ENCODE measurements around the gene IL12RB2.
A peak's percentile ranks its signal among the peaks of the same experiment; 100 is the strongest.

The IL12RB2 gene

DNA sequence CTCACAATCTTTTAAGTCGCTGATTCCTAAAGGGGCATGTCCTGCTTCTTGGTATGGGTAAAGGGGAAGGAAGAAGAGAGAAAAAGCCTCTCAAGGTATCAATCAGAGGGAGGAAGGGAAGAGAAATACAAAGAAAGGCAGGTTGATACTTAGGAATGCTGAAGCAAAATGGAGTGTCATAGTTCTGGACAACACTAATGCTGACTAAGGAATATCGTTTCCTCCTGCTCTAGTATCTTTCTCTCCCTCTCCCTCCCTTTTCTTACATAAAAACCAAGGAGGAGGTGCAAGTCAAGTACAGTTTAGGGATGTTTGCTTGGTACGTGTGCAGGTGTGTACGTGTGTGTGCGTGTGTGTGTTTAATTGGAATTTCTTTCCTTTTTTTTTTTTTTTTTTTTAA lies 44.9 kb upstream of the IL12RB2 start (continued):
- TF ChIP-seq TSHZ2 (CRISPR knock-in tag; IDR thresholded peaks at IDR 0.05), result no peak
- TF ChIP-seq ZFP30 (CRISPR knock-in tag; IDR thresholded peaks at IDR 0.05), result no peak
- TF ChIP-seq ZC3H10 (CRISPR knock-in tag; IDR thresholded peaks at IDR 0.05), result no peak
- TF ChIP-seq ZNF8 (CRISPR knock-in tag; IDR thresholded peaks at IDR 0.05), result no peak
- no peak for TF ChIP-seq RARB (CRISPR knock-in tag; IDR thresholded peaks at IDR 0.05)
- no peak for TF ChIP-seq BACH2 (CRISPR knock-in tag; IDR thresholded peaks at IDR 0.05; ENCODE audit: borderline replicate concordance)

GRCh38 chr1:67264152-67264551 lies 43.5 kb upstream of the IL12RB2 start:
- no peak for ATAC-seq
- TF ChIP-seq ISL1 (CRISPR knock-in tag; IDR thresholded peaks at IDR 0.05) (peak; percentile 83), CSDC2 (CRISPR knock-in tag; IDR thresholded peaks at IDR 0.05) (no peak), ZNF565 (CRISPR knock-in tag; conservative IDR thresholded peaks at IDR 0.05; ENCODE audit: low read depth) (no peak), GLIS3 (CRISPR knock-in tag; IDR thresholded peaks at IDR 0.05) (no peak), TCF4 (CRISPR knock-in tag; IDR thresholded peaks at IDR 0.05; ENCODE audit: borderline replicate concordance) (peak; percentile 80), ZFP30 (CRISPR knock-in tag; IDR thresholded peaks at IDR 0.05) (no peak)
- TF ChIP-seq, protein P1, sequence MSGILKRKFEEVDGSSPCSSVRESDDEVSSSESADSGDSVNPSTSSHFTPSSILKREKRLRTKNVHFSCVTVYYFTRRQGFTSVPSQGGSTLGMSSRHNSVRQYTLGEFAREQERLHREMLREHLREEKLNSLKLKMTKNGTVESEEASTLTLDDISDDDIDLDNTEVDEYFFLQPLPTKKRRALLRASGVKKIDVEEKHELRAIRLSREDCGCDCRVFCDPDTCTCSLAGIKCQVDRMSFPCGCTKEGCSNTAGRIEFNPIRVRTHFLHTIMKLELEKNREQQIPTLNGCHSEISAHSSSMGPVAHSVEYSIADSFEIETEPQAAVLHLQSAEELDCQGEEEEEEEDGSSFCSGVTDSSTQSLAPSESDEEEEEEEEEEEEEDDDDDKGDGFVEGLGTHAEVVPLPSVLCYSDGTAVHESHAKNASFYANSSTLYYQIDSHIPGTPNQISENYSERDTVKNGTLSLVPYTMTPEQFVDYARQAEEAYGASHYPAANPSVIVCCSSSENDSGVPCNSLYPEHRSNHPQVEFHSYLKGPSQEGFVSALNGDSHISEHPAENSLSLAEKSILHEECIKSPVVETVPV (CRISPR knock-in tag; IDR thresholded peaks at IDR 0.05), result 0 out of 2 replicates have a peak, but pooled peaks have one; percentile 48

- ATAC-seq, result no peak
Measured at GRCh38 chr1:67264899-67265298, 42.8 kb upstream of the IL12RB2 start.

More at GRCh38 chr1:67264899-67265298, 42.8 kb upstream of the IL12RB2 start:
- TF ChIP-seq ZC3H10 (CRISPR knock-in tag; IDR thresholded peaks at IDR 0.05) (no peak), SNAI2 (CRISPR knock-in tag; IDR thresholded peaks at IDR 0.05) (no peak), ESRRG (CRISPR knock-in tag; IDR thresholded peaks at IDR 0.05) (no peak), ZFP30 (CRISPR knock-in tag; IDR thresholded peaks at IDR 0.05) (no peak), OSR1 (CRISPR knock-in tag; IDR thresholded peaks at IDR 0.05) (no peak), GLIS3 (CRISPR knock-in tag; IDR thresholded peaks at IDR 0.05) (no peak), BACH2 (CRISPR knock-in tag; IDR thresholded peaks at IDR 0.05; ENCODE audit: borderline replicate concordance) (no peak), ZNF8 (CRISPR knock-in tag; IDR thresholded peaks at IDR 0.05) (no peak), CREB5 (CRISPR knock-in tag; IDR thresholded peaks at IDR 0.05; ENCODE audit: low read depth) (no peak), ZFP3 (CRISPR knock-in tag; IDR thresholded peaks at IDR 0.05) (no peak), RARB (CRISPR knock-in tag; IDR thresholded peaks at IDR 0.05) (no peak), ARNTL (CRISPR knock-in tag; IDR thresholded peaks at IDR 0.05; ENCODE audit: borderline replicate concordance, low read depth) (no peak), TOX (CRISPR knock-in tag; IDR thresholded peaks at IDR 0.05; ENCODE audit: borderline replicate concordance) (no peak), ZNF565 (CRISPR knock-in tag; conservative IDR thresholded peaks at IDR 0.05; ENCODE audit: low read depth) (no peak), PATZ1 (CRISPR knock-in tag; IDR thresholded peaks at IDR 0.05; ENCODE audit: borderline replicate concordance) (no peak), PPARA (CRISPR knock-in tag; IDR thresholded peaks at IDR 0.05; ENCODE audit: borderline replicate concordance) (no peak), POU6F1 (CRISPR knock-in tag; IDR thresholded peaks at IDR 0.05; ENCODE audit: borderline replicate concordance, low read depth) (no peak), TCF4 (CRISPR knock-in tag; IDR thresholded peaks at IDR 0.05; ENCODE audit: borderline replicate concordance) (no peak)
- TF ChIP-seq, protein P1 (CRISPR knock-in tag; IDR thresholded peaks at IDR 0.05), result no peak

All from SK-N-SH treated with all-trans-retinoic acid at 6 μM for 48 hours (cell line).